CD4-positive, alpha-beta T cell (primary cell): Measurements from ENCODE around the gene VAV2. TPM values are rescaled to one million over a fixed set of nuclear protein-coding genes. Genes with fewer than 3 reads are reported as not detected.

Experiments used
- ATAC-seq: fragments of 200-7000 bp; cut with Tn5 transposase; one replicate; pipeline ENCODE4 v1.10.0; 2022; ENCODE audit warnings: mild to moderate bottlenecking; ENCODE audit not compliant: poor library complexity
- CTCF ChIA-PET: fragments of 350-600 bp; sonication (Branson Sonifier 250); formaldehyde crosslinking; loops from one replicate; lab custom pipeline; 2021; ENCODE audit warnings: antibody characterized with exemption, inconsistent platforms; lab: Charles Lee
- POLR2A ChIA-PET: fragments of 350-600 bp; sonication (Branson Sonifier 250); formaldehyde crosslinking; loops from one replicate; lab custom pipeline; 2021; ENCODE audit warnings: antibody characterized with exemption, inconsistent platforms; lab: Charles Lee
- DNase-seq, 14 experiments: peaks; one replicate each; pipeline ENCODE4 v3.0.0-alpha.2; 2013 to 2020; ENCODE audit warnings: mixed read lengths in 2 of 14
- H3K27ac ChIP-seq, 2 donors: one replicate each; pipeline versions ENCODE4 v1.5.1 to v1.7.0; 2013; ENCODE audit warnings: low read length in 2 of 2, low read depth in 1 of 2, mild to moderate bottlenecking in 1 of 2
- H3K27me3 ChIP-seq, 2 experiments: 1 replicate in 1 of 2; 2 replicates in 1 of 2; pipeline versions ENCODE4 v1.6.1 to v1.7.0; 2013; ENCODE audit warnings: low read length in 2 of 2, control low read depth in 1 of 2, mild to moderate bottlenecking in 1 of 2, moderate library complexity in 1 of 2; ENCODE audit not compliant: insufficient read depth in 2 of 2, control insufficient read depth in 1 of 2
- H3K36me3 ChIP-seq: one replicate; pipeline ENCODE4 v1.6.1; 2013; ENCODE audit warnings: low read length, control low read depth; ENCODE audit not compliant: insufficient read depth
- H3K4me1 ChIP-seq: one replicate; pipeline ENCODE4 v1.6.1; 2013; ENCODE audit warnings: low read length, control low read depth; ENCODE audit not compliant: insufficient read depth
- H3K4me3 ChIP-seq: one replicate; pipeline ENCODE4 v1.5.1; 2013; ENCODE audit warnings: mild to moderate bottlenecking, low read length, moderate library complexity
- H3K9me3 ChIP-seq, 2 experiments: 1 replicate in 1 of 2; 2 replicates in 1 of 2; pipeline versions ENCODE4 v1.6.1 to v1.7.0; 2013; ENCODE audit warnings: low read length in 2 of 2, mild to moderate bottlenecking in 2 of 2, control low read depth in 1 of 2, moderate library complexity in 1 of 2; ENCODE audit not compliant: control insufficient read depth in 1 of 2, insufficient read depth in 1 of 2
- H3K27ac Mint-ChIP-seq: one replicate; pipeline ENCODE4 v1.8.0; 2020; ENCODE audit warnings: mixed read lengths
- H3K27me3 Mint-ChIP-seq: one replicate; pipeline ENCODE4 v1.8.0; 2021; ENCODE audit warnings: mixed read lengths
- H3K36me3 Mint-ChIP-seq: one replicate; pipeline ENCODE4 v1.8.0; 2021; ENCODE audit warnings: low read depth, mixed read lengths
- H3K4me1 Mint-ChIP-seq: one replicate; pipeline ENCODE4 v1.8.0; 2021; ENCODE audit warnings: low read depth, mixed read lengths
- H3K4me3 Mint-ChIP-seq: one replicate; pipeline ENCODE4 v1.8.0; 2020; ENCODE audit warnings: mild to moderate bottlenecking, mixed read lengths
- H3K9me3 Mint-ChIP-seq: one replicate; pipeline ENCODE4 v1.8.0; 2020; ENCODE audit warnings: mixed read lengths
- intact Hi-C, 2 experiments: fragments of 100-400 bp; cut with DNase I in 1 of 2; cut with micrococcal nuclease in 1 of 2; formaldehyde crosslinking; loops; one replicate each; pipeline versions ENCODE4 v1.15.1 to v1.9.0; 2023 to 2025; cut with DNase I, micrococcal nuclease
- total RNA-seq, 174 experiments: library from RNA in 2 of 174; stranded (reverse) in 2 of 174; gene quantifications; one replicate each; pipeline ENCODE4 v1.2.3 and lab custom pipeline; 2021 to 2026
- TF ChIP-seq, protein P1 (sequence below): fragments of 200-600 bp; IDR thresholded peaks from one replicate; pipeline ENCODE4 v1.8.0; 2022; ENCODE audit warnings: antibody characterized with exemption, mild to moderate bottlenecking

Gene VAV2
- total RNA-seq, 2 experiments from 2014 or later: 1.6 to 1.7 TPM

GRCh38 chr9:133786907-133787753, 205.0 kb downstream of the VAV2 start:
- Histone ChIP-seq H3K27me3 (no peaks in the 10 kb centered on the region), H3K36me3 (no peaks in the 10 kb centered on the region), H3K9me3 (no peaks in the 10 kb centered on the region), H3K27ac (no peak overlapping the region), H3K4me3 (no peak overlapping the region), H3K4me1 (peaks cover 6% of the 10 kb centered on the region)
- no peaks in the 10 kb centered on the region for H3K27me3 Mint-ChIP-seq
- no peaks in the 10 kb centered on the region for H3K9me3 Mint-ChIP-seq
- TF ChIP-seq, protein P1, sequence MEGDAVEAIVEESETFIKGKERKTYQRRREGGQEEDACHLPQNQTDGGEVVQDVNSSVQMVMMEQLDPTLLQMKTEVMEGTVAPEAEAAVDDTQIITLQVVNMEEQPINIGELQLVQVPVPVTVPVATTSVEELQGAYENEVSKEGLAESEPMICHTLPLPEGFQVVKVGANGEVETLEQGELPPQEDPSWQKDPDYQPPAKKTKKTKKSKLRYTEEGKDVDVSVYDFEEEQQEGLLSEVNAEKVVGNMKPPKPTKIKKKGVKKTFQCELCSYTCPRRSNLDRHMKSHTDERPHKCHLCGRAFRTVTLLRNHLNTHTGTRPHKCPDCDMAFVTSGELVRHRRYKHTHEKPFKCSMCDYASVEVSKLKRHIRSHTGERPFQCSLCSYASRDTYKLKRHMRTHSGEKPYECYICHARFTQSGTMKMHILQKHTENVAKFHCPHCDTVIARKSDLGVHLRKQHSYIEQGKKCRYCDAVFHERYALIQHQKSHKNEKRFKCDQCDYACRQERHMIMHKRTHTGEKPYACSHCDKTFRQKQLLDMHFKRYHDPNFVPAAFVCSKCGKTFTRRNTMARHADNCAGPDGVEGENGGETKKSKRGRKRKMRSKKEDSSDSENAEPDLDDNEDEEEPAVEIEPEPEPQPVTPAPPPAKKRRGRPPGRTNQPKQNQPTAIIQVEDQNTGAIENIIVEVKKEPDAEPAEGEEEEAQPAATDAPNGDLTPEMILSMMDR: no peak
- H3K4me1 Mint-ChIP-seq: no peaks in the 10 kb centered on the region
- POLR2A ChIA-PET: no interaction called here
- H3K4me3 Mint-ChIP-seq: no peak overlapping the region
- ATAC-seq: no peak
- H3K27ac Mint-ChIP-seq: no peak overlapping the region
- no peaks in the 10 kb centered on the region for H3K36me3 Mint-ChIP-seq
- intact Hi-C loops: no loop called here
- no peak for DNase-seq
- CTCF ChIA-PET: no interaction called here

DNA sequence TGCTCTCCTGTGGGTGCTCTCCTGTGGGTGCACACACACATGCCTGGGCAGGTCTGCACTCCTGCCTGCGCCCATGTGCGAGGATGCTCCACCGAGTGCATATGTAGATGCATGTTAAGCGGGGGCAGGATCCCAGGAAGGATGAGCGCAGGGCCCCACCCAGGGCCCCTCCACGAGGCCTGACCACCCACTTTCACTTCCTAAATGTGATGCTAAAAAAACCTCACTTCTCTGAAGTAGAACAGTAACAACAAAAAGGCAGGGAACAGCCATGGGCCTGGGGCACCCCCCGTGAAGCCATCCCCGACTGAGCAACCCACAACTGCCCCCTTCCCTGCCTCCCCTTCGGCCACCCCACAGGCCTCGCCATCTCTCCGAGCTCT, 205.8 kb downstream of the VAV2 start:
- no peaks in the 10 kb centered on the region for H3K27me3 Mint-ChIP-seq
- TF ChIP-seq, protein P1: no peak
- H3K4me1 Mint-ChIP-seq: no peaks in the 10 kb centered on the region
- ATAC-seq (no peak), DNase-seq (peak in 1 of 14 experiments; percentile 19)
- H3K4me1 ChIP-seq: peaks cover 6% of the 10 kb centered on the region
- POLR2A ChIA-PET: no interaction called here
- no peaks in the 10 kb centered on the region for H3K27me3 ChIP-seq
- H3K27ac Mint-ChIP-seq: no peak overlapping the region
- intact Hi-C loops: no loop called here
- no peaks in the 10 kb centered on the region for H3K9me3 Mint-ChIP-seq
- H3K36me3 ChIP-seq: no peaks in the 10 kb centered on the region
- H3K4me3 ChIP-seq: no peak overlapping the region
- H3K27ac ChIP-seq: no peak overlapping the region
- no peaks in the 10 kb centered on the region for H3K36me3 Mint-ChIP-seq
- no peaks in the 10 kb centered on the region for H3K9me3 ChIP-seq
- CTCF ChIA-PET: no interaction called here
- no peak overlapping the region for H3K4me3 Mint-ChIP-seq

- DNase-seq: no peak
- H3K36me3 ChIP-seq: no peaks in the 10 kb centered on the region
- H3K4me3 ChIP-seq: no peak overlapping the region
- Mint-ChIP-seq H3K36me3 (no peaks in the 10 kb centered on the region), H3K4me1 (no peaks in the 10 kb centered on the region), H3K4me3 (no peak overlapping the region), H3K9me3 (no peaks in the 10 kb centered on the region), H3K27me3 (no peaks in the 10 kb centered on the region), H3K27ac (no peak overlapping the region)
- ChIA-PET POLR2A (no interaction called here), CTCF (no interaction called here)
- no peak for ATAC-seq
- H3K27me3 ChIP-seq: no peaks in the 10 kb centered on the region
- intact Hi-C loops: no loop called here
- H3K27ac ChIP-seq: no peak overlapping the region
- H3K4me1 ChIP-seq: peaks cover 6% of the 10 kb centered on the region
- H3K9me3 ChIP-seq: no peaks in the 10 kb centered on the region
- TF ChIP-seq, protein P1: no peak
These were observed 206.3 kb downstream of the VAV2 start for GRCh38 chr9:133785753-133786370.
